ENCODE data around the gene APLF. TPM values are rescaled to one million over a fixed set of nuclear protein-coding genes. Genes with fewer than 3 reads are reported as not detected.
"Not testable (repeated sequence)": the region's sequence is repeated elsewhere in the genome, so short reads cannot be mapped to it uniquely, and the experiment has no call there.

The APLF gene
- total and polyA plus RNA-seq, 2 donors from 2014 or later = 0.95 to 5.9 TPM

- no peaks in the 10 kb centered on the region for H3K4me1 ChIP-seq (ENCODE audit: control insufficient read depth in 2 of 3, insufficient read depth in 2 of 3, low read depth in 1 of 3, low read length in 3 of 3)
- no peaks in the 10 kb centered on the region for H3K36me3 ChIP-seq (ENCODE audit: control insufficient read depth in 2 of 3, insufficient read depth in 3 of 3, low read length in 3 of 3)
- DNase-seq = peak in 2 of 5 donors; percentile 8 to 17
- FAIRE-seq = no peak
- no peak overlapping the region for H3K27ac ChIP-seq (ENCODE audit: low read depth in 2 of 2, low read length in 2 of 2)
- no peak for TF ChIP-seq CTCF (IDR thresholded peaks at IDR 0.05; ENCODE audit: borderline replicate concordance, extremely low read depth, insufficient read depth)
- no peaks in the 10 kb centered on the region for H3K9me3 ChIP-seq (ENCODE audit: control insufficient read depth in 2 of 3, insufficient read depth in 1 of 3, low read length in 3 of 3)
- H3K4me3 ChIP-seq (ENCODE audit: low read length in 3 of 3) = no peak overlapping the region
- intact Hi-C loops (cut with DNase I) = no loop called here
- H3K27me3 ChIP-seq (ENCODE audit: control insufficient read depth, insufficient read depth, low read length) = no peaks in the 10 kb centered on the region
- no peak overlapping the region for H3K9ac ChIP-seq (ENCODE audit: low read length in 3 of 3)
Measured at GRCh38 chr2:68519236-68519635, 51.9 kb downstream of the APLF start.

DNA sequence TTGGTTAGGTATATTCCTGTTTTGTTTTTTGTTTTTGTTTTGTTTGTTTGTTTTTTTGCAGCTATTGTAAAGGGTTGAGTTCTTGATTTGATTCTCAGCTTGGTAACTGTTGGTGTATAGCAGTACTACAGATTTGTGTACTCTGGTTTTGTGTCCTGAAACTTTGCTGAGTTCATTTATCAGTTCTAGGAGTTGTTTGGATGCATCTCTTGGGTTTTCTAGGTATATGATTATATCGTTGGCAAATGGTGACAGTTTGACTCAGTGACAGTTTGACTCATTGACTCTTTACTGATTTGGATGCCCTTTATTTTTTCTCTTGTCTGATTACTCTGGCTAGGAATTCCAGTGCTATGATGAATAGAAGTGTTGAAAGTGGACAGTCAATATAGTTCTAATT, 53.7 kb downstream of the APLF start:
- TF ChIP-seq CTCF (IDR thresholded peaks at IDR 0.05; ENCODE audit: borderline replicate concordance, extremely low read depth, insufficient read depth) = no peak
- H3K9ac ChIP-seq (ENCODE audit: low read length in 3 of 3) = no peak overlapping the region
- no peak overlapping the region for H3K27ac ChIP-seq (ENCODE audit: low read depth in 2 of 2, low read length in 2 of 2)
- intact Hi-C loops (cut with DNase I) = no loop called here
- H3K36me3 ChIP-seq (ENCODE audit: control insufficient read depth in 2 of 3, insufficient read depth in 3 of 3, low read length in 3 of 3) = no peaks in the 10 kb centered on the region
- no peaks in the 10 kb centered on the region for H3K9me3 ChIP-seq (ENCODE audit: control insufficient read depth in 2 of 3, insufficient read depth in 1 of 3, low read length in 3 of 3)
- no peaks in the 10 kb centered on the region for H3K4me1 ChIP-seq (ENCODE audit: control insufficient read depth in 2 of 3, insufficient read depth in 2 of 3, low read depth in 1 of 3, low read length in 3 of 3)
- H3K27me3 ChIP-seq (ENCODE audit: control insufficient read depth, insufficient read depth, low read length) = no peaks in the 10 kb centered on the region
- FAIRE-seq (no peak), DNase-seq (no peak)
- H3K4me3 ChIP-seq (ENCODE audit: low read length in 3 of 3) = no peak overlapping the region

DNA sequence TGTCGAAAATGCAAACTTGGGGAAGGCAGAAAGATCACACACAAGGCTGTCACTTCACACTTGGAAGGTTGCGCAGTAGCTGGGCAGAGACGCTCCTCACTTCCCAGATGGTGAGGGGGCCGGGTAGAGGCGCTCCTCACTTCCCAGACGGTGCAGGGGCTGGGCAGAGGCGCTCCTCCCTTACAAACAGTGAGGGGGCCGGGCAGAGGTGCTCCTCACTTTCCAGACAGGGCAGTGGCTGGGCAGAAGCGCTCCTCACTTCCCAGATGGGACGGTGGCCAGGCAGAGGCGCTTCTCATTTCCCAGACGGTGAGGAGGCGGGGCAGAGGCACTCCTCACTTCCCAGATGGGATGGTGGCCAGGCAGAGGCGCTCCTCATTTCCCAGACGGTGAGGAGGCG, 59.6 kb downstream of the APLF start:
- H3K9ac ChIP-seq (ENCODE audit: low read length in 3 of 3); intact Hi-C loops (cut with DNase I); FAIRE-seq; H3K4me1 ChIP-seq (ENCODE audit: control insufficient read depth in 2 of 3, insufficient read depth in 2 of 3, low read depth in 1 of 3, low read length in 3 of 3); DNase-seq; H3K4me3 ChIP-seq (ENCODE audit: low read length in 3 of 3); H3K9me3 ChIP-seq (ENCODE audit: control insufficient read depth in 2 of 3, insufficient read depth in 1 of 3, low read length in 3 of 3); H3K36me3 ChIP-seq (ENCODE audit: control insufficient read depth in 2 of 3, insufficient read depth in 3 of 3, low read length in 3 of 3); H3K27me3 ChIP-seq (ENCODE audit: control insufficient read depth, insufficient read depth, low read length); H3K27ac ChIP-seq (ENCODE audit: low read depth in 2 of 2, low read length in 2 of 2): not testable (repeated sequence)

GRCh38 chr2:68527343-68528081, 60.1 kb downstream of the APLF start:
- H3K9ac ChIP-seq (ENCODE audit: low read length in 3 of 3); H3K4me1 ChIP-seq (ENCODE audit: control insufficient read depth in 2 of 3, insufficient read depth in 2 of 3, low read depth in 1 of 3, low read length in 3 of 3); H3K4me3 ChIP-seq (ENCODE audit: low read length in 3 of 3); intact Hi-C loops (cut with DNase I); FAIRE-seq; H3K27ac ChIP-seq (ENCODE audit: low read depth in 2 of 2, low read length in 2 of 2); H3K36me3 ChIP-seq (ENCODE audit: control insufficient read depth in 2 of 3, insufficient read depth in 3 of 3, low read length in 3 of 3); H3K9me3 ChIP-seq (ENCODE audit: control insufficient read depth in 2 of 3, insufficient read depth in 1 of 3, low read length in 3 of 3); H3K27me3 ChIP-seq (ENCODE audit: control insufficient read depth, insufficient read depth, low read length): not testable (repeated sequence)
- DNase-seq = peak in 1 of 5 donors; percentile 67

DNA sequence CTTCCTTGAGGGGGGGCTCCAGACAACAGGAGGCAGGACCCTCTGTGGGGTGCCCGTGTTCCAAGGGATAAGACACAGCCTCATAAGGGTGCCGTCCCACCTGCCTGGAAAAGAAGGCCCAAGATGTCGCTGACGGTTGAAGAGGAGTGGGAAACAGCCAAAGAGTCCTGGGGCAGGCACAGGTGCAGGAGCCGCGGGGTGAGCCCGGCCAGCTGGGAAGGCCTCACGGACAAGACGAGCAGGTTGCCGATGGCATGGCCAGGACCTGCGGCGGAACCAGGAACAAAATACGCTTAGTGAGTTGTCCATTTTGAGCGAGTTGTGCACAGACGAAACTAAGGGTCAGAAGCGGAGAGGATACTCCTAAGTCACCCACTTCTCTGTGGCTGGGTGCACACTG, 61.8 kb downstream of the APLF start:
- DNase-seq; H3K27me3 ChIP-seq (ENCODE audit: control insufficient read depth, insufficient read depth, low read length); H3K9ac ChIP-seq (ENCODE audit: low read length in 3 of 3); H3K4me1 ChIP-seq (ENCODE audit: control insufficient read depth in 2 of 3, insufficient read depth in 2 of 3, low read depth in 1 of 3, low read length in 3 of 3); H3K36me3 ChIP-seq (ENCODE audit: control insufficient read depth in 2 of 3, insufficient read depth in 3 of 3, low read length in 3 of 3); H3K4me3 ChIP-seq (ENCODE audit: low read length in 3 of 3); H3K27ac ChIP-seq (ENCODE audit: low read depth in 2 of 2, low read length in 2 of 2); intact Hi-C loops (cut with DNase I); H3K9me3 ChIP-seq (ENCODE audit: control insufficient read depth in 2 of 3, insufficient read depth in 1 of 3, low read length in 3 of 3); FAIRE-seq: not testable (repeated sequence)

DNA sequence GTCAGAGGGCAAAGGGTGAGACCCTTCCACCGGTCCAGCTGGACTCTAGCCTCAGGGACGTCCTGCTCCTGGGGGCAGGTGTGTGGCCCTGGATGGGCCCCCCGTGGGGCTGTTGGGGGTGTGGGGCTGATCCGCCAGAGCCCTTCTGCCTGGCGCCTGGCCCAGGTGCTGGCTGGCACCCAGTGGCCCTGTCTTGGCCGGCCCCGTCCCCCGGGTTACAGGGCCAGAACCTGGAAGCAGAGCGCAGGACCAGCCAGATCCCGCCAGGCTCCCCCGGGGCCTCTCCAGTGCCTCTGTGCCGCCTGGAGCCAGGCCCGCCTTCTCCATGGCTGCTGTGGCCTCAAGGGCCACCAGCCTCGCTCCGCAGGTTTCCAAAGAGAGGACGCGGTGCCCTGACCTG, 62.3 kb downstream of the APLF start:
- H3K9me3 ChIP-seq (ENCODE audit: control insufficient read depth in 2 of 3, insufficient read depth in 1 of 3, low read length in 3 of 3); H3K9ac ChIP-seq (ENCODE audit: low read length in 3 of 3); intact Hi-C loops (cut with DNase I); FAIRE-seq; H3K4me3 ChIP-seq (ENCODE audit: low read length in 3 of 3); H3K27ac ChIP-seq (ENCODE audit: low read depth in 2 of 2, low read length in 2 of 2); H3K4me1 ChIP-seq (ENCODE audit: control insufficient read depth in 2 of 3, insufficient read depth in 2 of 3, low read depth in 1 of 3, low read length in 3 of 3); H3K36me3 ChIP-seq (ENCODE audit: control insufficient read depth in 2 of 3, insufficient read depth in 3 of 3, low read length in 3 of 3); H3K27me3 ChIP-seq (ENCODE audit: control insufficient read depth, insufficient read depth, low read length): not testable (repeated sequence)
- DNase-seq = peak in 1 of 5 donors; percentile 54
